Activated CD8-positive, alpha-beta memory T cell treated with anti-CD3 and anti-CD28 coated beads, Interleukin-2, amount 10 ng/mL, durations not matched to agents 7 days and 5 days (primary cell): ENCODE results near the gene KHK. TPM values are rescaled to one million over a fixed set of nuclear protein-coding genes. Genes with fewer than 3 reads are reported as not detected.
A peak's percentile ranks its signal among the peaks of the same experiment; 100 is the strongest.
"Not testable (repeated sequence)": the region's sequence is repeated elsewhere in the genome, so short reads cannot be mapped to it uniquely, and the experiment has no call there.

Source experiments
- ATAC-seq: fragments of 150-1000 bp; cut with Tn5 transposase; one replicate; pipeline ENCODE4 v1.10.0; 2021; ENCODE audit warnings: moderate library complexity
- CTCF ChIA-PET: fragments of 350-600 bp; sonication (Branson Sonifier 250); formaldehyde crosslinking; loops from one replicate; lab custom pipeline; 2021; ENCODE audit warnings: antibody characterized with exemption; lab: Charles Lee
- DNase-seq: peaks from one replicate; pipeline ENCODE4 v3.0.0-alpha.2; 2020
- H3K27ac Mint-ChIP-seq: one replicate; pipeline ENCODE4 v1.8.0; 2021; ENCODE audit warnings: mild to moderate bottlenecking, mixed read lengths
- H3K27me3 Mint-ChIP-seq: one replicate; pipeline ENCODE4 v1.8.0; 2021; ENCODE audit warnings: mixed read lengths
- H3K36me3 Mint-ChIP-seq: one replicate; pipeline ENCODE4 v1.8.0; 2021; ENCODE audit warnings: mild to moderate bottlenecking, mixed read lengths
- H3K4me1 Mint-ChIP-seq: one replicate; pipeline ENCODE4 v1.8.0; 2021; ENCODE audit warnings: mixed read lengths
- H3K4me3 Mint-ChIP-seq: one replicate; pipeline ENCODE4 v1.8.0; 2021; ENCODE audit warnings: mild to moderate bottlenecking, moderate library complexity, mixed read lengths
- H3K9me3 Mint-ChIP-seq: one replicate; pipeline ENCODE4 v1.8.0; 2022; ENCODE audit warnings: low read depth, mixed read lengths
- total RNA-seq, 2 experiments: library from RNA; stranded (reverse); gene quantifications; one replicate each; pipeline ENCODE4 v1.2.3, GENCODE V29; 2021

The KHK gene
- total RNA-seq, 2 experiments from 2014 or later, result 8.0 to 8.8 TPM

DNA sequence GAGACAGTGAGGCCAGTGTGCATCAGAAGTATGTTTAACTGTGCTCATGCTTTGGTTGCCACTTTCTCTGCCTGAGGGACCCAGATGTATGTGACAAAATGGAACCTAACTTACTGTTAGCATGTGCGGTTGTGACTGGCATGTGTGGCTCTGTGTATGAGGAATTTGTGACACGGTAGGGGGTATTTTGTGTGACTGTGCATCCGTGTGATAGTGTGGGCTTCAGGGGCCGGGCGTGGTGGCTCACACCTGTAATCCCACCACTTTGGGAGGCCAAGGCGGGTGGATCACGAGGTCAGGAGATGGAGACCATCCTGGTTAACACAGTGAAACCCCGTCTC lies 32.7 kb downstream of the KHK start:
- CTCF ChIA-PET, H3K36me3 Mint-ChIP-seq, H3K9me3 Mint-ChIP-seq, H3K27ac Mint-ChIP-seq, ATAC-seq, DNase-seq: not testable (repeated sequence)
- Mint-ChIP-seq H3K27me3 (peaks cover 36% of the 10 kb centered on the region), H3K4me1 (peaks cover 16% of the 10 kb centered on the region), H3K4me3 (peak overlapping the region; percentile 72)

DNA sequence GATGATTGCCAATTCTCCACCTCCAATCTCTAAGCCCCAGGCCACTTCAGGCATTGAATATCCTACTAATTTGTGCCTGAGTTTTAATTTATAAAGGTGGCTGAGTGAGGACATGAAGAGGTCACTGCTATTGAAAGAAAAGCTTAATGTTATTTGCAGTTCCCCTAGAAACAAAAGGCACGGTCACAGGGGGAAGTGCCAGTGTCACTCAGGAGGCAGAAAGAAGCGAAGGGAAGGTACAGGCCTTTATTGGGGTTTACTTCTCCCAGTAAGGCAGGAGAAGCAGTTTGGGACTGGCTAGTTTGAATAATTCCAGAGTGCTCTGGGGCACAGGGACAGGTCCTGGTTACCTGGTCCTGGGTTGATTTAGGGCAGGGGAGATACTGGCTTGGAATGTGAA lies 35.3 kb downstream of the KHK start:
- no peak for DNase-seq
- H3K27ac Mint-ChIP-seq, result no peak overlapping the region
- no peak for ATAC-seq
- CTCF ChIA-PET, result no interaction called here
- no peaks in the 10 kb centered on the region for H3K9me3 Mint-ChIP-seq
- H3K36me3 Mint-ChIP-seq, result no peaks in the 10 kb centered on the region
- H3K4me3 Mint-ChIP-seq, result no peak overlapping the region
- H3K4me1 Mint-ChIP-seq, result peaks cover 16% of the 10 kb centered on the region
- peaks cover 36% of the 10 kb centered on the region for H3K27me3 Mint-ChIP-seq

DNA sequence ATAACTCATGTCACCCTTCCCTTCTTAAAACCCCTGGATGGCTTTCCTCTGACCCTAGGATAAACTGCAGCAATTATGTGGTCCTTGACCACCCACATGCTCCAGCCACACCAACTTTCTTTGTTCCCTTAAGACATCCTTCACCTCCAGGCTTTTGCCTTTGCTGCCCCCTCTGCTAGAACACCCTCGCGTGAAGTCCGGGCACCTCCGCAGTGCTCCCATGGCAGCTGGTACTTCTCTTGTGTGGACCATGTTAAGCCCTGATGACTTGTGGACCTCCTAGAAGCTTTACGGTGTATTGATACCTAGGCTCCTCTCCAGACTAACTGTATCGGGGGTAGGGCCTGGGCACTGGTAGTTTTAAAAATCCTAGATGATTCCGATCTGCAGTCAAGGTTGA lies 36.2 kb downstream of the KHK start:
- peaks cover 34% of the 10 kb centered on the region for H3K27me3 Mint-ChIP-seq
- no peak overlapping the region for H3K27ac Mint-ChIP-seq
- CTCF ChIA-PET, result interaction anchor here (0.7 to 3.4 kb wide), 6 partner anchors 11 to 161 kb away, joined by 3 to 32 read pairs (median 3); partner anchors contain the start of gene PREB
- H3K36me3 Mint-ChIP-seq, result no peaks in the 10 kb centered on the region
- H3K4me3 Mint-ChIP-seq, result peak overlapping the region; percentile 79
- no peaks in the 10 kb centered on the region for H3K9me3 Mint-ChIP-seq
- H3K4me1 Mint-ChIP-seq, result peaks cover 16% of the 10 kb centered on the region
- no peak for DNase-seq
- no peak for ATAC-seq

DNA sequence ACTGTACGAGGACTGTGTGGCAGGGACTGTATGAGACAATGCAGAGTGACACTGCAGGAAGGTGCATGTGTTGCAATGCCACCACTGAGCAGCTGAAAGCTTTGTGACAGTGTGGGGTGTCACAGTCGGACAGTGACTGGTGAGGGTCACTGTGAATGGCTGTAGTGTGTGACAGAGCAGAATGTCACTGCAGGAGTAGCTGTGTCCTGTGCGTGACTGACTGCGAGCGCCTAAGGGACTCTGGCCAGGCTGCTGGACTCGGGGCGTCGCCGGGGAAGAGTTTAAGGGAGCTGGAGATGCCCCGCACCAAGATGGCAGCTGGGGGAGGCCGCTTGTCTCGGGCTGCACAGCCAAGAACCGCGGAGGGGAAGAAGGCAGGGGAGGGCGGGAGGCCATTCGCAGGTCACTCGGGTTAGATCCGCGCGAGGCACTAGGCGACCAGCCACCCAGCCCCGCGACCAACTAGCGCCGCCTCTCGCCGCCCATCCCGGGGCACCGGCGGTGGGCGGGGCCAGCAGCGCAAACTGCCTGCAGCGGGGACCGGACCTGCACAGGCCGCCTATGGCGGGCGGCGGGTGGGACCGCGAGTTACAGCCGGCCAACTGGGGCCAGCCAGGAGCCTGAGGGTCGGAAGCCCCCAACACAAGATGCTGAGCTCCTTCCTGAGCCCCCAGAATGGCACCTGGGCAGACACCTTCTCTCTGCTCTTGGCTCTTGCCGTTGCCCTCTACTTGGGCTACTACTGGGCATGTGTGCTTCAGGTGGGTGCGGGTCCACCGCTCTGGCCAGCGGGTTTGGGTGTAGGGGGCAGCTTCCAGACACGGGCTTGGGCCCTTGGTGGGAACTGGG lies 37.0 kb downstream of the KHK start, which contains the start of gene ABHD1:
TSS of gene ABHD1 (plus strand) at position 514 of the 849 bp plus-strand sequence. CDS start at position 648, 134 bp downstream.
- peak within 1 kb of the TSS; percentile 41 for H3K27ac Mint-ChIP-seq
- H3K4me3 Mint-ChIP-seq, result peak within 1 kb of the TSS; percentile 79

DNA sequence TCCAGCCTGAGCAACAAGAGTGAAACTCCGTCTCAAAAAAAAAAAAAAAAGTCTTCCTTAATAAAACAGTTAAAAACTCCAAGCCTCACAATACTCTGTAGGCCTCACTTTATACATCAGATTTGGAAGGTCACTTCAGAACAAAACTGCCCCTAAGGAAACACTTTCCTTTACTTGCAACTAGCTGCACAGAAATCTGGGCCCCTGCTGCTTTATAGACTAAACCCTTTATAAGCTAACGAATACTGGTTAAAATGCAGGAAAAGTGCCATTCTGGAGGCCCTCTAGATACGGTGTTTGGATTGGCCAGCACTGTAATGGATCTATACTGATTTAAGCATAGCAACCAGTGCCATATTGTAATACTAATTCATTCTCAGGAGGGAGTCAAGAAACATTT lies 38.5 kb downstream of the KHK start:
- CTCF ChIA-PET, result interaction anchor here (1.2 to 3.4 kb wide), 3 partner anchors 9 to 306 kb away, joined by 3 to 32 read pairs (median 7); partner anchors contain the start of gene PREB
- Mint-ChIP-seq H3K27me3 (peaks cover 18% of the 10 kb centered on the region), H3K4me1 (peaks cover 8% of the 10 kb centered on the region), H3K9me3 (no peaks in the 10 kb centered on the region), H3K36me3 (peaks cover 3% of the 10 kb centered on the region), H3K27ac (no peak overlapping the region), H3K4me3 (no peak overlapping the region)
- DNase-seq (no peak), ATAC-seq (no peak)

More for the DNA sequence above, 37.0 kb downstream of the KHK start, which contains the start of gene ABHD1:
- CTCF ChIA-PET, result interaction anchor here (0.7 to 3.4 kb wide), 11 partner anchors 10 to 180 kb away, joined by 3 to 32 read pairs (median 3); partner anchors contain the start of genes KHK and PREB
- ATAC-seq, result peak; percentile 92
- Mint-ChIP-seq H3K4me1 (peaks cover 16% of the 10 kb centered on the region), H3K9me3 (no peaks in the 10 kb centered on the region), H3K36me3 (no peaks in the 10 kb centered on the region), H3K27me3 (peaks cover 29% of the 10 kb centered on the region)
- DNase-seq, result peak; percentile 64

DNA sequence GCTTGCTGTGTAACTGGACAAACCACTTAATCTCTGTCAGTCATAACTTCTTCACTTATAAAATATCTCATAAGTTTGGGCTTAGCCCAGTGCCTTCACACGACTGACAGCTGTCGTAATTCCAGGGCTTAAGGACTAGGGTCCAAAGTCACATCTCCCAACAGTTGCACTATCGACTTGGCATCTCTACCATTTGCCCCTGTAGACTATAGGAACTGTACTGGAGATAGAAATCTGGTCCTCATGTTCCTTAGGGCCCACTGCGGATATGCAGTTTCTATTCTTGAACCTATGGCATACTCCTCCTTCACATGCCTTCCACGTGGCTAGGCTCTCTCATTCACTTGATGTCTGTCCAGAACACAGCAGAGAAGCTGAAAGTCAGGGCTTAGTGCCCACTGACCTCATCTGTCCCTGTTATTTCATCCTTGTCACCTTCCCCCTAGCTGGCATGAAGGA lies 39.7 kb downstream of the KHK start:
- peaks cover 6% of the 10 kb centered on the region for H3K36me3 Mint-ChIP-seq

DNA sequence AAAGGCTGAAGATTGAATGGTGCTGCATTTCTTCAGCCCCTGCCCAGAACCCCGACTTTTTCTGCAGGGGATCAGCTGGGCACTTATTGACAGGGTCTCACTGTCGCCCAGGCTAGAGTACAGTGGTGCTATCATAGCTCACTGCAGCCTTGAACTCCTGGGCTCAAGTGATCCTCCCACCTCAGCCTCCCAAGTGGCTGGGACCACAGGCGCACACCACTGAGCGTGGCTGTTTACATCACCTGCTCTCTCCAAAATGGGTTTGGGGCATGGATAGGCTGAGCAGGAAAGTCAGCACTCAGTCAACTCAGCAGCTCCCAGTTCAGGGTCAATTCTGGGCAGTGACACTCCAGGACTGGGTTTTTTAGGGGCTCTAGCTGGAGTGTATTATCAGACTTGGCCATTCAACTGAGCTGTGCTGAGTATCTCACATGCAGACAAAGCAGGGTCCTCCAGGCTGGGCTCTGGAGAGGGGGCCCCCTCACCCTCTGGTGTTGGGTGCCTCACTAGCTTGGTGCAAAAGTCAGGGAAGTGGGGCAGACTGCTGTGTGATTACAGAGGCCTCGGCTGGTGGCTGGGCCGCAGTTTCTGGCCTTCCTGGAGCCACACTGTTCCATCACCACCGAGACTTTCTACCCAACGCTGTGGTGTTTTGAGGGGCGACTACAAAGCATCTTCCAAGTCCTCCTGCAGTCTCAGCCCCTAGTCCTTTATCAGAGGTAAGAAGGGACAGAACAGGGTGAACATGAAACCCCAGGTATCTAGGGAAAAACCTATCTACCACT lies 41.5 kb downstream of the KHK start:
- CTCF ChIA-PET, result interaction anchor here (1.4 kb wide), 1 partner anchor 41 kb away, joined by 3 read pairs; the partner anchor contains the start of gene KHK
- Mint-ChIP-seq H3K4me3 (no peak overlapping the region), H3K36me3 (peaks cover 10% of the 10 kb centered on the region), H3K27me3 (peaks cover 1% of the 10 kb centered on the region), H3K9me3 (no peaks in the 10 kb centered on the region), H3K4me1 (peaks cover 15% of the 10 kb centered on the region), H3K27ac (no peak overlapping the region)
- DNase-seq (no peak), ATAC-seq (no peak)

More for the DNA sequence above, 39.7 kb downstream of the KHK start:
- no peak overlapping the region for H3K4me3 Mint-ChIP-seq
- ATAC-seq, result no peak
- peaks cover 8% of the 10 kb centered on the region for H3K4me1 Mint-ChIP-seq
- CTCF ChIA-PET, result interaction anchor here (1.2 to 3.4 kb wide), 2 partner anchors 8 to 305 kb away, joined by 3 to 32 read pairs; partner anchors contain the start of gene PREB
- H3K9me3 Mint-ChIP-seq, result no peaks in the 10 kb centered on the region
- peaks cover 11% of the 10 kb centered on the region for H3K27me3 Mint-ChIP-seq
- DNase-seq, result no peak
- no peak overlapping the region for H3K27ac Mint-ChIP-seq

DNA sequence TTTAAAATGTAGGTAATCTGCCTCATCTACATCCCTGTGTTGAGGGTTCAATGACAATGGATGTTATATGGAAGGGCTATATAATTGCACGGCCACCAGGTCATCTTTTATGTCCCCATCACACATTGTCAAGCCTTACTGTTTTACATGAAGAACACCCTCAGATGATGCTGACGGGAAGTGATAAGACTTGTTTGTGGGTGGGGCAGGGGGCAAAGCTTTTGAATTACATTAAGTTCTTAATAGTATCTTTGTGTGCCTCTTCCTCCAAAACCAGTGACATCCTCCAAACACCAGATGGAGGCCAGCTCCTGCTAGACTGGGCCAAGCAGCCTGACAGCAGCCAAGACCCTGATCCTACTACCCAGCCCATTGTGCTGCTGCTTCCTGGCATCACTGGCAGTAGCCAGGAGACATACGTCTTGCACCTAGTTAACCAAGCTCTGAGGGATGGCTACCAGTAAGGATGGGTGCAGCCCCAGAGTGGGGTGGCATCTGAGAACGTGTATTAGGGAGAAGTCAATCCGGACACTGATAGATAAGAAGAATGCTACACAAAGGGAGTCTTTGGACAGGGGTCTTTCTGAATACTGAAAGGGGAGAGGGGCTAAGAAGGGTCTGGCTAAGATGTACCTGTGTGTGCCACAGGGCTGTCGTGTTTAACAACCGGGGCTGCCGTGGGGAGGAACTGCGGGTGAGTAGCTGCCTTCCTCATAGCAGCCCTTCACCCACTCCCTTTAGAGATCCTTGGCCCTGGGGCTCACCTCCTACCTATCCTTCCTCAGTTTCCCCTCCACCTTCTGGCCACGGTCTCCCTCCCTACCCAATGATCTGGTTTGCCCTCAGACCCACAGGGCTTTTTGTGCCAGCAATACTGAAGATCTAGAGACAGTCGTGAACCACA lies 42.3 kb downstream of the KHK start:
- no peak overlapping the region for H3K27ac Mint-ChIP-seq
- CTCF ChIA-PET, result no interaction called here

DNA sequence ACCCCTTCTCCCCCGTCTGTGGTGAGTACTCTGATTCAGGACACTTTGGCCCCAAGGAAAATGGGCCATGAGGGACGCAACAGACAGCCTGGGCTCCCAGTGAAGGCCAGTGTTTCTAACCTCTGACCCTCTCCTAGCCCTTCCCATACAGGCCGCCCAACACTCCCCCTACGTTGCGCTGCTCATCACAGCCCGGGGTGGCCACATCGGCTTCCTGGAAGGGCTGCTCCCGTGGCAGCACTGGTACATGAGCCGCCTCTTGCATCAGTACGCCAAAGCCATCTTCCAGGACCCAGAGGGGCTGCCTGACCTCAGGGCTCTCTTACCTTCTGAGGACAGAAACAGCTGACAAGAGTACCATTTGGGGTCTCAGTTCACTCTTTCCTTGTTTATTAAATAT lies 43.8 kb downstream of the KHK start:
- no peak for ATAC-seq
- Mint-ChIP-seq H3K9me3 (no peaks in the 10 kb centered on the region), H3K36me3 (peaks cover 12% of the 10 kb centered on the region), H3K27ac (no peak overlapping the region), H3K4me3 (no peak overlapping the region), H3K4me1 (peaks cover 23% of the 10 kb centered on the region), H3K27me3 (no peaks in the 10 kb centered on the region)
- DNase-seq, result no peak
- CTCF ChIA-PET, result no interaction called here

More for the DNA sequence above, 42.3 kb downstream of the KHK start:
- Mint-ChIP-seq H3K9me3 (no peaks in the 10 kb centered on the region), H3K36me3 (peaks cover 10% of the 10 kb centered on the region), H3K27me3 (no peaks in the 10 kb centered on the region), H3K4me3 (no peak overlapping the region), H3K4me1 (peaks cover 18% of the 10 kb centered on the region)
- ATAC-seq (no peak), DNase-seq (no peak)

DNA sequence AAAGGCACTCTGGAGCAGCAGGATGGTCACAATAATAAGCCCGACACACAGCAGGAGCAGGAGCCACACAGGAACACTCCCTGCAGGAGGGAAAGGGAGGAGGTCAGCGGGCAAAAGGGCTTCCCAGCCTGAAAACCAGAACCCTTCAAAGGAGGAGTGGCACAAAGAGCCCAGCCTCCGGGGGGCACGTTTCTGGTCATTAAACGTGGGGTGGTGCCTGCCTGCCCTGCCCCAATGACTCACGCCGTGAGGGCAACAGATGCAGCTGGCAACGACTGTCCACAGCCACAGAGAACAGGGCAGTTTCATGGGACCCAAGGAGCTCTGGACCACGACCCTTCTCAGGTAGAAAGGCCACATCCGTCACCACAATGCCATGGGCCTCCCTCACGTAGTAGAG lies 44.9 kb downstream of the KHK start:
- no peak for ATAC-seq
- no peaks in the 10 kb centered on the region for H3K9me3 Mint-ChIP-seq
- peaks cover 12% of the 10 kb centered on the region for H3K36me3 Mint-ChIP-seq
- CTCF ChIA-PET, result no interaction called here
- DNase-seq, result no peak
- no peak overlapping the region for H3K4me3 Mint-ChIP-seq
- no peaks in the 10 kb centered on the region for H3K27me3 Mint-ChIP-seq
- peaks cover 26% of the 10 kb centered on the region for H3K4me1 Mint-ChIP-seq
- no peak overlapping the region for H3K27ac Mint-ChIP-seq

DNA sequence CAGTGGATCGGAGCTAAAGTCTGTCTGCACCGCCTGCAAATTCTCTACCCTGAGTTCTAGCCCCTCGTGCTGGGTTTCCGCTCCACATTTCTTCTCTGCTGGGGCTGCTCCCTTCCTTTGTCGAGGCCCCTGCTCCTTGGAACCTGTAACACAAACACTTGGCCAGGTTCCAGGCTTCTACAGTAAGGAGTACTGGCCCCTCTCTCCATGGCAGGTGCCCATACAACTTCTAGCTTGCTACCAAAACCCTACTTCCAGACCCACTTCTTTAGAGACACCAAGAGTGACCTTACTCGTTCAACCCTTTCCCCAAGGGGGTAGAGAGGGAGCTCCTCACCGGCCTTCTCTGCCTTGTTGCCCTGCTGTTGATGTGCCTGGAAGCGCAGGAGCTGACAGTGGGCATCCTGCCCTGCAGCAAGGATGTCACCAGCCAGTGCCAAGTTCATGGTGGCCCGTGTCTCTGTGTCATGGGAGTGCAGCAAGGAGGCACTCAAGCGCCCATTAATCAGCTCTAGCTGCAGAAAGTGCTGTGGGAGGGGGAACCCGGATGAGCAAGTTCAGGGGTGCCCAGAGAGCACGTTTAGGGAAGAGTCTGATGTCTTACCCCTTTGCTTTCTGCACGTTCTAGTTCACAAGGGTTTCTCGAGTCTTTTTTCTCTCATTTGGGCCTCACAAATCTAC lies 46.8 kb downstream of the KHK start:
- H3K4me1 Mint-ChIP-seq, result peaks cover 26% of the 10 kb centered on the region
- DNase-seq, result peak; percentile 52

More for the DNA sequence above, 46.8 kb downstream of the KHK start:
- Mint-ChIP-seq H3K27me3 (no peaks in the 10 kb centered on the region), H3K27ac (peak overlapping the region; percentile 82), H3K9me3 (no peaks in the 10 kb centered on the region), H3K36me3 (peaks cover 12% of the 10 kb centered on the region), H3K4me3 (peak overlapping the region; percentile 93)
- ATAC-seq, result no peak
- CTCF ChIA-PET, result interaction anchor here (0.8 to 3.3 kb wide), 18 partner anchors 9 to 171 kb away, joined by 3 to 32 read pairs (median 4); partner anchors contain the start of genes ABHD1, AGBL5 and TRIM54
